Stimulated activated CD8-positive, alpha-beta memory T cell treated with anti-CD3 and anti-CD28 coated beads, Interleukin-4, amount 100 ng/mL, for 4 hours (primary cell): ENCODE results near the gene PCSK9.

Source experiments
- DNase-seq, 2 donors: peaks; one replicate each; pipeline ENCODE4 v3.0.0-alpha.2; 2020; ENCODE audit warnings: low read depth in 2 of 2, low spot score in 1 of 2

Gene PCSK9

GRCh38 chr1:55057270-55057955, 18.1 kb downstream of the PCSK9 start:
- DNase-seq, result no peak

- DNase-seq, result no peak
Measured at GRCh38 chr1:55057956-55058298, 18.6 kb downstream of the PCSK9 start.

DNA sequence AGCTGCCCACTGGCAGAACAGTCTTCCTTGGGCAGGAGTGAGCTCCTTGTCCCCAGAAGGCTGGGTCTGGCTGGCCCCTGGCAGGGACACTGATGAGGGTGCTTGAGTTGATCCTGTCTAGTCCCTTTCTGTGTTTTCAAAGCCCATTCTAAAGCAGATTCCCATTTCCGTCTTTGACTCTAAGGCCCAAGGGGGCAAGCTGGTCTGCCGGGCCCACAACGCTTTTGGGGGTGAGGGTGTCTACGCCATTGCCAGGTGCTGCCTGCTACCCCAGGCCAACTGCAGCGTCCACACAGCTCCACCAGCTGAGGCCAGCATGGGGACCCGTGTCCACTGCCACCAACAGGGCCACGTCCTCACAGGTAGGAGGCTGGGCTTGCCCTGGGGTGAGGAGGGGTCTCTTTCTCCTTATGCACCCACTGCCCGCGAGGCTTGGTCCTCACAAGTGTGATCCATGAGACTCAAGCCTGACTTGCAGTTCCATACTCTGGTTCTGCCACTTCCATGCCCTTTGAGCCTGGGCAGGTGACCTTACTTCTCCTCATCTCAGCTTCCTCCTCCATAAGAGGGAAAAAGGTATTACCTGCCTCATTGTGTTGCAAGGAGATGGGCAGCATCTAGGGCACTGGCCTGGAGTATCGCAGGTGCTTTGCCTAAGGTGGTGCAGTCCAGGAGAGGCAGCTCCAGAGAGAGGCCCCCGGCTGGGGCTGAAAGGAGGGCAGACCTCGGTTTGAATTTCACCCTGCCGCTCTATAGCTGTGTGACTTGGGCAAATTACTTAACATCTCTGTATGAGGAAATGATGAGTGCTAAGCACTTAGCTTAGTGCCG, 20.2 kb downstream of the PCSK9 start:
- DNase-seq, result no peak

GRCh38 chr1:55060133-55060999, 21.0 kb downstream of the PCSK9 start:
- DNase-seq, result no peak

- no peak for DNase-seq
Measured at GRCh38 chr1:55061000-55061705, 21.8 kb downstream of the PCSK9 start.

DNA sequence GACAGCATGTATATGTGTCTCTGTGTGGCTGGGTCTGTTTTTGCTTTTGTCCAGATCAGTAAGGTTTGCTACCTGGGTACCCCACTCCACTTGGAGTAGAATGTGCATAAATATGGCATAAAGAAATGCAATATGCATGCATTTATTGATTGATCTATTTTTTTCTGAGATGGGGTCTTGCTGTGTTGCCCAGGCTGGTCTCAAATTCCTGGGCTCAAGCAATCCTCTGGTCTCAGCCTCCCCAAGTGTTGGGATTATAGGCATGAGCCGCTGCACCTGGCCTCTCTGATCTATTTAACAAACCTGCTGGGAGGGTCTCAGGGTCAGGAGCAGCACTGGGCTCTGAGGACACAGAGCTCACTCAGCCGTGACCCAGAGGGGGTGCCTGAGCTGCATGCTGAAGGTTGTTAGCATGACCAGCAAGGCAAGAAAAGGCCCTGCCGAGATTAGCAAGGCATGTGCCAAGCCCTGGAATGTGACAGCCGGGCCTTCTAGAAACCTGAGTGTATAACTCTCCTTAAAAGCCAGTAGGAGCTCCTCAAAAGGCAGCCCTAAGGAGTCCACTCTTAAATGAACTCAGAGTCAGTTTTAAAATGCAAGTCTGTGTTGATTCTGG, 22.5 kb downstream of the PCSK9 start:
- DNase-seq, result no peak

- no peak for DNase-seq
Measured at GRCh38 chr1:55062801-55063576, 23.6 kb downstream of the PCSK9 start.

DNA sequence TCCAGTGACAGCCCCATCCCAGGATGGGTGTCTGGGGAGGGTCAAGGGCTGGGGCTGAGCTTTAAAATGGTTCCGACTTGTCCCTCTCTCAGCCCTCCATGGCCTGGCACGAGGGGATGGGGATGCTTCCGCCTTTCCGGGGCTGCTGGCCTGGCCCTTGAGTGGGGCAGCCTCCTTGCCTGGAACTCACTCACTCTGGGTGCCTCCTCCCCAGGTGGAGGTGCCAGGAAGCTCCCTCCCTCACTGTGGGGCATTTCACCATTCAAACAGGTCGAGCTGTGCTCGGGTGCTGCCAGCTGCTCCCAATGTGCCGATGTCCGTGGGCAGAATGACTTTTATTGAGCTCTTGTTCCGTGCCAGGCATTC, 24.2 kb downstream of the PCSK9 start:
- DNase-seq, result no peak

DNA sequence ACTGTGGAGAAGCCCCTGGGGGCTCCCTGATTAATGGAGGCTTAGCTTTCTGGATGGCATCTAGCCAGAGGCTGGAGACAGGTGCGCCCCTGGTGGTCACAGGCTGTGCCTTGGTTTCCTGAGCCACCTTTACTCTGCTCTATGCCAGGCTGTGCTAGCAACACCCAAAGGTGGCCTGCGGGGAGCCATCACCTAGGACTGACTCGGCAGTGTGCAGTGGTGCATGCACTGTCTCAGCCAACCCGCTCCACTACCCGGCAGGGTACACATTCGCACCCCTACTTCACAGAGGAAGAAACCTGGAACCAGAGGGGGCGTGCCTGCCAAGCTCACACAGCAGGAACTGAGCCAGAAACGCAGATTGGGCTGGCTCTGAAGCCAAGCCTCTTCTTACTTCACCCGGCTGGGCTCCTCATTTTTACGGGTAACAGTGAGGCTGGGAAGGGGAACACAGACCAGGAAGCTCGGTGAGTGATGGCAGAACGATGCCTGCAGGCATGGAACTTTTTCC, 24.8 kb downstream of the PCSK9 start:
- DNase-seq, result no peak

DNA sequence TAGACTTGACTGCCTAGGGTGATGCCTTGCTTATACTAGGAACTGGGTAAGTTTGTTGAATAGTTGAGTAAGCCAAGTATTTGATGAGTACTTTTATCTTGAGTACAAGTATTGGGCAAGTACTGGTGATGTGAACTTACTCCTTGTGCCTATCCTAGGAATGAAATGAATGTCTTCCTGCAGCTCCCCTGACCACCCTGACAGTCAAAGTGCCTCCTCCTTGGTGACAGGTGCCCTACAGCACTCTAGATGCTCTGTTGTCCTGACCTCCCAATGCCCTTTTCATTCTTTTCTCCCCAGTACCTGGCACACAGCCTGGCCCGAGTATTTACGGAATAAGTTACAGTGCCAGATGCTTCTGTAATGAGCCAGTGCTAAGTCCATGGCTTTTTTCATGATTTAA, 25.5 kb downstream of the PCSK9 start:
- DNase-seq, result no peak

GRCh38 chr1:55065648-55066047, 26.3 kb downstream of the PCSK9 start:
- no peak for DNase-seq

DNA sequence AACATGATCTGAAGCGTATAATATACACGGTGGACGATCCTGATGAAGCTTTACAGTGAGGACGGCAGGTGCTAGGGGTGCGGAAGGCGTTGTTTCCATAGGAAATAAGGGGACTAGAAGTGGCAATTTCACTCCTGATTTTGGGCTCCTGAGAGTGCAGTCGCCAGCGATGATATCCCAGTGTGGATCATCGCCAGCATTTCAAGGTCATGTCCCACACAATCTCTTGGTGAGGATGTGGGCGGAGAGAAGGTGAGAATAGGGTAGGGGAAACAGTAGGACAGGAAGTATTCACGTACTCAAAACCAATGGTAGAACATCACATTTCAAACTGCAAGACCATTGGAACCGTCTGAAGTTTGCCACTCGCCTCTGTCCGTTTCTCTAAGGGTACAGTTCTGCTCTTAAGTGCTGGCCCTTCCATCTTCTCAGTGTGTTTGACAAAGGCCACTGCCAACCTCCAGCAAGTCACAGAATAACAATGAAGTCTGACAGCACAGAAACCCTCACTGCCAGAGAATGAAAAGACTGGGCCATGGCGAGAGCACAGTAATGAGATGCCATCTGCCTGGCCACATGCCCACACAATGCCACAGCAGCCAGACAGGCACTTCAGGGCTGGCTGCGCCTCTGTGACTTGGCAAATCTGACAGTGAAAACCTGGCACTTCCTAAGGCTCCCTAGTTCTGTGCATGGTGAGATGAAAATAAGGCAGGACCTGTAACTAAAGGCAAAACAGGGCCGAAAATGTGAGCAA, 27.9 kb downstream of the PCSK9 start:
- DNase-seq, result no peak

GRCh38 chr1:55067914-55068313, 28.6 kb downstream of the PCSK9 start:
- no peak for DNase-seq

- DNase-seq, result no peak
Measured at GRCh38 chr1:55068638-55069037, 29.3 kb downstream of the PCSK9 start.

DNA sequence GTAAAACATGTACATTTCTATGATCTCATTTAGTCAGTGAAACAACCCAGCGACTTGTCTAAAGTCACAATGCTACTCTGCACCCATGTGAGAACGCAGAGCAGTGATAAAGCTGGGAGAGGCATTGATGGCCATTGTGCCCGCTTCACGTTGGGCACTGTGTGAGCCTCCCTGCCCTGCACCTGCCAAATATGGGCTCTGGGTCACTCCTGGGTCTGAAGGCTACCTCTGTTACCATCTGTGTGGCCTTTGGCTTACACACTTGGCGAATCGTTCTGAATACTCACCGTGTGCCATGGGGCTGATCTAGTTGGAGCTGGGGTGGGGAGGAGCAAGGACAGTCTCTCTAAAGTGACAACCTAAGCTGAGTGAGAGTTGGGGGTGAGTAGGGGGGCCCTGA, 29.9 kb downstream of the PCSK9 start:
- DNase-seq, result no peak

DNA sequence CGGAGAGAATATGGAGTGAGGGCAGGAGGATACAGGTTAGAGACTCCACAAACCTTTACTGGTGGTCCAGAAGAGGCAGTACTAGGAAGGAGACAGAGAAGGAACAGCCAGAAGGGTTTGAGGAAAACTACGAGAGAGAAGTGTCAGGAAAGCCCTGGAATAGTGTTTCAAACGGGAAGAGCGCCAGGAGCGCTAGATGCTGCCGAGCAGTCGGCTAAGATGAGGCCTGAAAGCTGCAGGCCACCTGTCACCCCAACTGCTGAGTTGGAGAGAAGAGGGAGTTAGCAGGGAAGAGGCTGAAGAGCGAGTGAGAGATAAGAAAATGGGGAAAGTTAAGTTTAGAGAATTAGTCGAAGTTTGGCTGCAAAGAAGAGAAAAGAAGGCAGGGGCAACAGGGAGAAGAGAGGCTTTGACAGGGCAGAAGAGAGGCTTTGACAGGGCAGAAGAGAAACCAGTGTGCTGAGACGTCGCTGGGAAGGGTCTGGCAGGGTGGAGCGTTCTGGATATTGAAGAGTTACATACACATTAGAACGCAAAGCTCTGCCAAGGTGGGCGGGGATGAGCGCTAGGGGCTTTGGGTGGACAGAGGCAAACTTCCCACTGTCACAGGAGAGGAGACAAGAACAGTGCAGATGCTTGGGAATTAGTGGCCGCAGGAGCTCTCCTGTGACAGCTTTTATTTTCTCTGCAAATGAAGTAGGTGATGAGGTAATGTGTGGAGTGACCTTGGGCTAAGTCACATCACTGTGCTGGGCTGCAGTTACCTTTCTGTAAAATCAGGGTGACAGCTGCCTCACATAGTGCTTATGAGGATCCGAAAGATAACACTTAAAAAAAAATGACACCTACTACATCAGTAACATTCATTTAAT, 31.2 kb downstream of the PCSK9 start:
- no peak for DNase-seq

- DNase-seq, result no peak
Measured at GRCh38 chr1:55071477-55071876, 32.1 kb downstream of the PCSK9 start.
